ENCODE data around the gene EYA3.

- TF ChIP-seq CTCF (IDR thresholded peaks at IDR 0.05): no peak
- TF ChIP-seq POLR2AphosphoS5 (IDR thresholded peaks at IDR 0.05): no peak
Measured at GRCh38 chr1:28087614-28088167, 719 bp downstream of the EYA3 start.

Measured in gastroesophageal sphincter (tissue), 3 donors.